Stimulated activated naive CD8-positive, alpha-beta T cell treated with anti-CD3 and anti-CD28 coated beads, Interleukin-15, Interleukin-2, amounts not matched to agents 100 ng/mL and 50 ng/mL, for 24 hours (primary cell): Measurements from ENCODE around the gene ATOH8.

Experiments
- H3K27ac Mint-ChIP-seq: one replicate; pipeline ENCODE4 v1.8.0; 2021; ENCODE audit warnings: mild to moderate bottlenecking, mixed read lengths
- H3K27me3 Mint-ChIP-seq: one replicate; pipeline ENCODE4 v1.8.0; 2021; ENCODE audit warnings: mixed read lengths
- H3K36me3 Mint-ChIP-seq: one replicate; pipeline ENCODE4 v1.8.0; 2021; ENCODE audit warnings: low read depth, mixed read lengths
- H3K4me1 Mint-ChIP-seq: one replicate; pipeline ENCODE4 v1.8.0; 2021; ENCODE audit warnings: low read depth, mixed read lengths
- H3K4me3 Mint-ChIP-seq: one replicate; pipeline ENCODE4 v1.8.0; 2021; ENCODE audit warnings: mild to moderate bottlenecking, mixed read lengths
- H3K9me3 Mint-ChIP-seq: one replicate; pipeline ENCODE4 v1.8.0; 2021; ENCODE audit warnings: mixed read lengths

The ATOH8 gene

DNA sequence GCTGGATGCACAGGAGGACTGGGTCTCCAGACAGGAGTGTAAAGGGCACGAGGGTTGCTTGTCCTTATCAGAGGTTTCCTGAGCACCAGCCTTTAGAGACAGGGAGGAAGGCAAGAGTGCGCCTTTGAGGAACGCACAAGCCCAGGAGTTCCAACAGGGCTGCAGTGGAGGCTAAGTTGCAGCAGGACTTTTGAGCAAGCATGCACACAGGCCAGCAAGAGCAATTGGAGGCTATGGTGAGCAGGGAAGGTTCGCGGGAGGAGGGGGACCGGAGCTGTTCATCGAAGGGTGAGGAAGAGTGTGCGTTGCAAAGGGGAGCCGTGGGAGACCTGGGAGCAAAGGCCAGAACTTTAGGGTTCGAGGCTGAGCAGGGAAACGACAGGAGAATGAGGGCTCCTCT, 2.2 kb upstream of the ATOH8 start:
- Mint-ChIP-seq H3K4me3 (no peak overlapping the region), H3K36me3 (no peaks in the 10 kb centered on the region), H3K4me1 (peaks cover 14% of the 10 kb centered on the region), H3K27me3 (peaks cover 56% of the 10 kb centered on the region), H3K9me3 (no peaks in the 10 kb centered on the region), H3K27ac (no peak overlapping the region)

DNA sequence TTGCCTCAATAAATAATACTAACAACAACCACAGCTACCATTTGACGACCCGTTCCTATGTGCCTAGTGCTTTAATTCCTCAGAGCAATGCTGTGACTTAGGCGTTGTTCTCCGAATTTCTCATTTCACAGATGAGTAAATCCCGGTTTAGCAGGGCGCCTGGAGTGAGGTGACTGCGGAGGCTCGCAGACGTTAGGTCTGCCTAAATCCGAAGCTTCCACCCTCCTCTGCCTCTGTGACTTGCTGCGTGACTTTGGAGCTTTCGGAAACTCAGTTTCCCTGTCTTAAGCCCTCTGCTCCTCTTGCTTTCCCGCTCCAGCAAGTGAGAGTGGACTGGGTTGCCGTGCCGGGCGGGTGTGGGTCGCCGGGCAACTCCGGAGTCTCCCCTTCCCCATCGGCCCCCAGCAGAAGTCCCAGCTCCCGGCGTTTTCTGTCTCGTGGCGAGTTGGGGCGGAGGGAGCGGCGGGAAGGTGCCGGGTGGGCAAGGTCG, 711 bp upstream of the ATOH8 start:
- Mint-ChIP-seq H3K4me1 (peaks cover 14% of the 10 kb centered on the region), H3K9me3 (no peaks in the 10 kb centered on the region), H3K4me3 (peak overlapping the region; percentile 23), H3K36me3 (no peaks in the 10 kb centered on the region), H3K27me3 (peaks cover 63% of the 10 kb centered on the region), H3K27ac (no peak overlapping the region)

DNA sequence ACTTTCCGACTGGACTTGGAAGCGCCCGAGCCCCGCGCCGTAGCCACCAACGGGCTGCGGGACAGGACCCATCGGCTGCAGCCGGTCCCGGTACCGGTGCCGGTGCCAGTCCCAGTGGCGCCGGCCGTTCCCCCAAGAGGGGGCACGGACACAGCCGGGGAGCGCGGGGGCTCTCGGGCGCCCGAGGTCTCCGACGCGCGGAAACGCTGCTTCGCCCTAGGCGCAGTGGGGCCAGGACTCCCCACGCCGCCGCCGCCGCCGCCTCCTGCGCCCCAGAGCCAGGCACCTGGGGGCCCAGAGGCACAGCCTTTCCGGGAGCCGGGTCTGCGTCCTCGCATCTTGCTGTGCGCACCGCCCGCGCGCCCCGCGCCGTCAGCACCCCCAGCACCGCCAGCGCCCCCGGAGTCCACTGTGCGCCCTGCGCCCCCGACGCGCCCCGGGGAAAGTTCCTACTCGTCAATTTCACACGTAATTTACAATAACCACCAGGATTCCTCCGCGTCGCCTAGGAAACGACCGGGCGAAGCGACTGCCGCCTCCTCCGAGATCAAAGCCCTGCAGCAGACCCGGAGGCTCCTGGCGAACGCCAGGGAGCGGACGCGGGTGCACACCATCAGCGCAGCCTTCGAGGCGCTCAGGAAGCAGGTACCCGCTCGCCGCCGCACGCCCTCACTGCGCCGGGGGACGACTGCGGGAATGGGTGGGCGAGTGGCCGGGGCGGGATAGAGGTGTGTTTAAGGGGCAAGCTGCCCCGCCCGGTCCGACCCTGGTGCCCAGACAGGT, 713 bp downstream of the ATOH8 start:
- no peaks in the 10 kb centered on the region for H3K36me3 Mint-ChIP-seq
- no peak overlapping the region for H3K27ac Mint-ChIP-seq
- no peaks in the 10 kb centered on the region for H3K9me3 Mint-ChIP-seq
- H3K4me1 Mint-ChIP-seq, result peaks cover 14% of the 10 kb centered on the region
- peaks cover 63% of the 10 kb centered on the region for H3K27me3 Mint-ChIP-seq
- peak overlapping the region; percentile 77 for H3K4me3 Mint-ChIP-seq

DNA sequence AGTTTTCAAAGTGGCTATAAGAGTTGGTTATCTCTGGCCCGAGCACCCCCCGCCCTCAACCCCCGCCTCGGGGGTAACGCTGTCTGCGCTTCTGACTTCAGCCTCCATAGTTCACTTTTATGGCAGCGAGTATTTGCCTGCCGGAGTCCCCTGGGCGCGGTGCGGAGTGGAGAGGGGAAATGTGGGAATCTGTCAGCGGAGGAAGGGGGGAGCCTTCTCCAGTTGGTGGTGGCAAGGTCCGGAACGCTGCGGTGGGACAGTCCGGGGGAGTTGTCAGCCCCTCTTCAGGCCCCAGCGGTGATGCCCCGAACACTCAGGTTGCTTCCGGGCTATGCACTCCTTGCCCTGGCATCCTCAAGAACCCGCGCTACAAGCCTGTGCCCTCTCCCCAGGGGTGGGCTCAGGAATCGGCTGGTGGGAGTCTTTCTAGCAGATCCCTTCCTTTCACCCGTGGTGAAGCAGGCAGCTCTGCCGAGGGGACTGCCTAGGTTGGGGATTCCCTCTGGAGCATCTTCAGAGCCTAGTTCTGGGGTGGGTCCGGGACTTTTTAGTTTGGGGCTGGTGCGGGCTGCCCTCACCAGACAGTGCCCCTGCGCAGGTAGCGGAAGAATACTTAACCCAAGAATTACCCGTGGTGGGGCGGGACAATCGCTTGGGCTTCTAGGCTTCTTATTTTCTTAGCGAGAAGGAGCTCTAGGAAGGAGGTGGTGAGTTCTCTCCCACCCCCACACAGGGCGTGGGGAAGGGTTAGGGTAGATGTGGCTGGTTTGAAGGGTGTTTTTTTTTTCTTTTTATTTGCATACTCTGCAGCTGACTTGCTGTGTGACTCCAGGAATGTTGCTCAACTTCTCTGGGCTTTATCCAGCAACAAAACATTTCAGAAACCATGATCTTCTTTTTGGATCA, 1.6 kb downstream of the ATOH8 start:
- no peak overlapping the region for H3K27ac Mint-ChIP-seq
- no peaks in the 10 kb centered on the region for H3K36me3 Mint-ChIP-seq
- peaks cover 58% of the 10 kb centered on the region for H3K27me3 Mint-ChIP-seq
- peak overlapping the region; percentile 77 for H3K4me3 Mint-ChIP-seq
- no peaks in the 10 kb centered on the region for H3K9me3 Mint-ChIP-seq
- H3K4me1 Mint-ChIP-seq, result peaks cover 14% of the 10 kb centered on the region

DNA sequence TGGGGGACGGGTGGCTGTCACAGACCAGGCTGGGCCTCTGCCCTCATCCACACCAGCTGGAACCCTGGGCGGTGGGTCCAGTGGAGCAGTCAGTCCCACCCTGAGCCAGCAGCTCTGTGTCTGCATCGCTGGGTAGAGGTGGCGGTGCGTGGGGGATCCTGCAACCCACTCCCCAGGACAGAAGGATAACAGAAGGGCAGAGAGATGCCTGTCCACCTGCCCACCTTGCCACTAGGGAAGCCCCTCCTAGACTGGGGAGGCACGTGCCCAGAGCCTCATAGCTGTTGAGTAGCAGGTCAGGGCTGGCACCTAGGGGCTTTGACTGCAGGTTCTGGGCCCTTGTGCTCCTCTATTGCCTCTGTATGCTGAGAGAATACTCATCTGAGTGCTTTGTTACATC, 2.4 kb downstream of the ATOH8 start:
- Mint-ChIP-seq H3K9me3 (no peaks in the 10 kb centered on the region), H3K36me3 (no peaks in the 10 kb centered on the region), H3K4me3 (no peak overlapping the region), H3K4me1 (peaks cover 14% of the 10 kb centered on the region), H3K27me3 (peaks cover 50% of the 10 kb centered on the region), H3K27ac (no peak overlapping the region)

DNA sequence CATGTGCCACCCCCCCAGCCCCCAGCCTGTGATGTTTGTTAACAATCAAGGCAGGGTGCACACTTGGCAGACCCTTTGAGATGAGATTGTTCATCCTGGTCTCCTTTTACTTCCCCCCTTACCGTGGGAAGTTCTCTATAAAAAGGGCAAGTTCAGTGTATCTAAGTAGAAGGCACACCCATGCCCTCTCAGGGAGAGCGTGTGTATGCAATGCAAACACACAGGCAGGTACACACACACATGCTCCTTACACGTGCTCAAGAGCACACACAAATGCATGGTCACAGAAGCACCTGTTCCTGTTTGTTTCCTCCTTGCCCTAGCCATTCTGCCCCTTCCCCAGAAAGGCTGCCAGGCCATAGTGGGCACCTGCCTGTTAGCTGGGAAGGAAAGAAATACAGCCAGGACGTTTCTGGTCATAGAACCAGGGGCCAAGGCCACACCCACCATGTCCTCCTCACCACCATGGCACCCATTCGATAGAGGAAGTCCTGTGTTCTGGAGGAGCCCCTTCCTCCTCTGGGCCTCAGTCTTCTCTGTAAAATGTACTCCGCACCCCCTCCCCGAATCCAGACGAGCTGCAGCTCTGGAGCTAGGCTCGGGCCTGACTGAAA, 3.1 kb downstream of the ATOH8 start:
- Mint-ChIP-seq H3K4me3 (no peak overlapping the region), H3K27me3 (peaks cover 43% of the 10 kb centered on the region), H3K4me1 (peaks cover 14% of the 10 kb centered on the region), H3K36me3 (no peaks in the 10 kb centered on the region), H3K9me3 (no peaks in the 10 kb centered on the region), H3K27ac (no peak overlapping the region)

DNA sequence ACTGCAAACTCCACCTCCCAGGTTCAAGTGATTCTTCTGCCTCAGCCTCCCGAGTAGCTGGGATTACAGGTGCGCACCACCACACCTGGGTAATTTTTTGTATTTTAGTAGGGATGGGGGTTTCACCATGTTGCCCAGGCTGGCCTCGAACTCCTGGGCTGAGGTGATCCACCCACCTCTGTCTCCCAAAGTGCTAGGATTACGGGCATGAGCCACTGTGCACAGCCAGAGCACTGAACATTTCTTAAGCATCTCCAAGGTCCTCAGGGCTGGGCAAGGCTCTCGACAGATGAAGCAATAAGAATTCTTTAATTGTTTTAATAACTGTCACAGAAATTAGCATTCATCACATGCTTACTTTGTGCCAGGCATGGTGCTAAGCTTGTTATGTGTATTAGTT, 4.1 kb downstream of the ATOH8 start:
- H3K4me1 Mint-ChIP-seq, result peaks cover 14% of the 10 kb centered on the region
- no peaks in the 10 kb centered on the region for H3K36me3 Mint-ChIP-seq
- peaks cover 42% of the 10 kb centered on the region for H3K27me3 Mint-ChIP-seq
- no peak overlapping the region for H3K4me3 Mint-ChIP-seq
- no peak overlapping the region for H3K27ac Mint-ChIP-seq
- H3K9me3 Mint-ChIP-seq, result no peaks in the 10 kb centered on the region

DNA sequence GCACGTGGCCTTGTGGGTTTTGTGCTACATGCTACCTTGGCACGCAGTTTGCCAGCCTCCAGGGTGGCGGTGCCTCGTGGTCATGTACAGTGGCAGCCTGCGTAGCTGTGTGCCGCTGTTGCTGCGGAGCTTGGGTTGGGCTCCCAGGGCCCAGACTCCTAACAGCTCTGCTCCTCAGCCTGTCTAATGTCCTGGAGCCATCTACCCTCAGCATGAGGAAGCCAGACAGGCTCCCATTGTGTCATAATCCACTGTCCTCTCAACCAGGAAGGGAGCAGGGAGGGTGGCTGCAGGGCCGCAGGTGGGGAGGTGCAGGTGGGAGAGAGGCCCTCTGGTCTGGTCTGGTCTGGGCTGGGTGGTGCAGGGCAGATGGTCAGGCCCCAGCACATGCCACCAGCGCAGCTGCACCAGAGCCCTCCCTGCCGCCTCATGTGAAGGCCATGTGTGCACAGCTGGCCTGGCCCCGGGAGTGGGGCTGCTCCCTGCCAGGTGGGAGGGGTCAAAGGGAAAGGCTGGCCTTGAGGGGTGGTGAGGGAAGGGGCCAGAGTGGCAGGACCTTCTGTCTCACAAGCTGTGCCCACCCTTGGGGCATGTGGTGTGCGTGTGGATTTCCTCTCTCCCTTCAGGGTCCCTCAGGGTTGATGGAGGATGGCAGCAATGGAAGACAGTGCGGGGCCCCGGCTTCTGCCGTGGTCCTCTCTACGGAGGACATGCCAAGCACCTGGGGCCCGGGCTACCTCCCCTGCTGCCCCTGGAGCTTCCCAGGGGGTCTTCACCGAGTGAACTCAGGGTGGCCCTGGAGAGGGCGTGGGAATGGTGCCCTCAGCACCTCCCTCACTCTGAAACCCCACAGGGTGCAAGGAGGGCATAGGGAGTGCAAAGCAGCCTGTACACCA, 4.8 kb downstream of the ATOH8 start:
- Mint-ChIP-seq H3K4me3 (no peak overlapping the region), H3K9me3 (no peaks in the 10 kb centered on the region), H3K36me3 (no peaks in the 10 kb centered on the region), H3K27ac (no peak overlapping the region), H3K27me3 (peaks cover 42% of the 10 kb centered on the region), H3K4me1 (peaks cover 14% of the 10 kb centered on the region)

DNA sequence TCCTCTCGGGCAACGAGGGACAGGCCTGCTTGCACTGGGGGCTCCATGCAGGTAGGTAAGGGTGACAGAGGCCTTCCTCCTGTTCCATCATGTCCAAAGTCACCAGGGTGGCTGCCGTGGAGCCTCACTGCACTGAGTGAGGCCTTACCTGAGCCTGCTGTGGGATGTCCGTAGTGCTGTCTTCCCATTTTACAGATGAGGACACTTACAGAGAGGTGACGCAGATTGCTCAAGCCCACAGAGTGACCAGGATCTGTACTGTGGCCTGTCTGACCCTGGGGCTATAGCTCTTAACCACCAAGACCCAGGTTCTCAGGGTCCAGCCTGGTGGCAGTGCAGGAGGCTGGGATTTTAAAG, 5.4 kb downstream of the ATOH8 start:
- H3K27ac Mint-ChIP-seq, result no peak overlapping the region
- H3K27me3 Mint-ChIP-seq, result peaks cover 48% of the 10 kb centered on the region
- no peak overlapping the region for H3K4me3 Mint-ChIP-seq
- no peaks in the 10 kb centered on the region for H3K9me3 Mint-ChIP-seq
- H3K36me3 Mint-ChIP-seq, result no peaks in the 10 kb centered on the region
- H3K4me1 Mint-ChIP-seq, result peaks cover 14% of the 10 kb centered on the region

DNA sequence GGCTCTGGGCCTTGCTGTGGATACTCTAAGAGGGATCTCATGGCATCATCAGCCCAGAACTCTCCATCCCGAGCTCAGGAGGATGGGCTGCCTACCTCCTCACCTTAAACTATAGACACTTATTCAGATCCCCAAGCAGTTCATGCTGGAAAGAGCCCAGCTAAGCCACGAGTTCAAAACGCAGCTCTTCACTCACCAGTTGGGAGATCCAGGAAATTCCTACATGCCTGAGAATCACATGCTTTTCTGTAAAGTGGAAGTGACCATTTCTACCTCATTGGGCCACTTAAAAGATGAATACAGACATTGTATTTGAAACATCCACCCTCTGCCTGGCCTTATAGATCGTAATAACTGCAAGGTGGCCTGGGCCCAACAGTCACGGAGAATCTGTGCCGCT, 6.6 kb downstream of the ATOH8 start:
- H3K4me1 Mint-ChIP-seq, result peaks cover 7% of the 10 kb centered on the region
- H3K4me3 Mint-ChIP-seq, result no peak overlapping the region
- no peaks in the 10 kb centered on the region for H3K36me3 Mint-ChIP-seq
- no peak overlapping the region for H3K27ac Mint-ChIP-seq
- H3K27me3 Mint-ChIP-seq, result peaks cover 50% of the 10 kb centered on the region
- H3K9me3 Mint-ChIP-seq, result no peaks in the 10 kb centered on the region

DNA sequence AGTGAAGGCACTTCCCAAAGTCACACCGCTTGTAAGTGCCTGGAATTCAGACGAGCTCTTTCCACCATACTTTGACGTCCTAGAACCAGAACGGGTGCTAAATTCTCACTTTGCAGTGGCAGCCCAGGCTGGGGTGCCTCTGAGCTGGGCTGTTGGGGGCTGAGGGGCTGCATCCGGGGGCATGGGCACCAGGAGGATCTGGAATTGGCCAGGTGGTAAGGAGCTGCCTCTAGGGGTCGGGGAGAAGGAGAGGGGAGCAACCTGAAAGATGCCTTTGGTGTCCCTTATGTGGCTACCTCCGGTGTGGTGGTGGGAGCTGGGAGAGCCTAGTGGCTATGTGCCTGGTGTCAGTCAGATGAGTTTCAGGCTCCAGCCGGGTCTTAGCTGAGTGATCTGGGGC, 7.1 kb downstream of the ATOH8 start:
- Mint-ChIP-seq H3K4me3 (no peak overlapping the region), H3K4me1 (peaks cover 4% of the 10 kb centered on the region), H3K27me3 (peaks cover 51% of the 10 kb centered on the region), H3K36me3 (no peaks in the 10 kb centered on the region), H3K9me3 (no peaks in the 10 kb centered on the region), H3K27ac (no peak overlapping the region)

DNA sequence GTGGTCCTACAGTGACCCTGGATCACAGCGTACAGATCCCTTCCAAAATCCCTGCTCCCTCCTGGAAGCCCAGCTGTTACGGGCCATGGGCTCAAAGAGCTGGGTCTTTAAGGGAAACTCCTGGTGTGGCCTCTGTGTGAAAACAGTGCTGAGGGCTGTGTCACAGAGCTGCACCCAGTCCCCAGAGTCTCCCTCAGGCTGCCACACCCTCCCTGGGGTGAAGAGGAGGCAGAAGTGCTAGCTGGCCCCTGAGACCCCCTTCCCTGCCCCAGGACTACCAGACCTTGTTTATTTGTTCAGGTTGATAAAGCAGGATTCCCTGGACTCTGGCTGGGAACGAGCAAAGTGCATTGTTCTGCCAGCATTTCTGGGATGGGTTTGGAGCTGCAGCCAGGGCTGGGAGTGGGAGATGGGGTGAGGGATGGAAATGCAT, 7.7 kb downstream of the ATOH8 start:
- Mint-ChIP-seq H3K36me3 (no peaks in the 10 kb centered on the region), H3K9me3 (no peaks in the 10 kb centered on the region), H3K27me3 (peaks cover 53% of the 10 kb centered on the region), H3K4me1 (peaks cover 4% of the 10 kb centered on the region), H3K4me3 (no peak overlapping the region), H3K27ac (no peak overlapping the region)

DNA sequence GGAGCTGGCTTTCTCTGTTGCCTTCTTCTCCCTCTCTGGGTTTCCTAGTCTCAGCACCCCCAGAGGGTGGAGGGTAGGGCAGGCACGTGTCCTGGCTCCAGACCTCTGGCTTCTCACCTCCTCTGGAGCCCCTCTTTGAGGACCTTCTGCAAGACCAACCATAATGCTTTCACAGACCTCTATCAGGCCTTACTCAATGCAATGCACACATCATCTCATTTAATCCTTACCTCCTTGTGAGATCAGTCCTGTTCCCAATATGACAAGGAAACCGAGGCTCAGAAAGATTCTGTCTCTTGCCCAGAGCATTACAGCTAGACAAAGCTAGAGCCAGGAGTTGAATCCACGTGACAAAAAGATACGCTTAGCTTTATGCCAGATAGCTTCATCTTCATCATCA, 8.2 kb downstream of the ATOH8 start:
- Mint-ChIP-seq H3K4me1 (peaks cover 4% of the 10 kb centered on the region), H3K9me3 (no peaks in the 10 kb centered on the region), H3K4me3 (no peak overlapping the region), H3K36me3 (no peaks in the 10 kb centered on the region), H3K27ac (no peak overlapping the region), H3K27me3 (peaks cover 52% of the 10 kb centered on the region)

DNA sequence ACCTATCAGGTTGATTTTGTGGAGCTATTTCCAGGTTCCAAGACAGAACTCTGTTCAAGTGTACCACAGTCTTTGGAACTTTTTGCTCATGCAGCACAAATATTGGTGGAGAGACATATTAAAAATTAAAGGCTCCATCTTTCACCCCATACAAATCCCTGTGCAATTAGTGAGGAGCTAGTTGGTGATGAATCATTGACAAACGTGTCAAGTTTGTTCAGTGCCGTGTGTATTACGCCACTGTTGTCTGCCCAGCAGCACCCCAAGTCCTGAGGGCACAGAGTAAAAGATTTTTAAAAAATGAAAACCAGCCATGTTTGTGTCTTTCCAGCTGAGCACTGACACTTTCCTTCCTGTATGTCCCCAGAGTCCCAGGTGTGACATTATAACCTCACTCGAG, 9.3 kb downstream of the ATOH8 start:
- peaks cover 4% of the 10 kb centered on the region for H3K4me1 Mint-ChIP-seq
- H3K27ac Mint-ChIP-seq, result no peak overlapping the region
- peaks cover 44% of the 10 kb centered on the region for H3K27me3 Mint-ChIP-seq
- no peaks in the 10 kb centered on the region for H3K9me3 Mint-ChIP-seq
- H3K36me3 Mint-ChIP-seq, result no peaks in the 10 kb centered on the region
- no peak overlapping the region for H3K4me3 Mint-ChIP-seq
